Gastrocnemius medialis (tissue), 4 donors: ENCODE results near the gene CTU2. TPM values are rescaled to one million over a fixed set of nuclear protein-coding genes. Genes with fewer than 3 reads are reported as not detected.
A peak's percentile ranks its signal among the peaks of the same experiment; 100 is the strongest.

Source experiments
- ATAC-seq, 2 donors: fragments of 150-250 bp; one replicate each; pipeline ENCODE4 v1.9.1; 2016
- DNase-seq, 2 donors: peaks; one replicate each; pipeline ENCODE4 v3.0.0-alpha.2; 2019
- H3K27ac ChIP-seq, 4 donors: fragments of 200-600 bp; sonication (generic); 1 replicate in 1 of 4; 2 replicates in 3 of 4; pipeline ENCODE4 v1.5.1; 2016 to 2018; ENCODE audit warnings: mild to moderate bottlenecking in 2 of 4, moderate library complexity in 1 of 4
- H3K27me3 ChIP-seq, 3 donors: fragments of 200-600 bp; sonication (generic) in 2 of 3; 1 replicate in 1 of 3; 2 replicates in 2 of 3; pipeline versions ENCODE4 v1.5.1 to v1.6.0; 2016 to 2019; ENCODE audit warnings: mild to moderate bottlenecking in 1 of 3, moderate library complexity in 1 of 3
- H3K36me3 ChIP-seq, 2 donors: fragments of 200-600 bp; sonication (generic) in 1 of 2; one replicate each; pipeline ENCODE4 v1.5.1; 2017 to 2018
- H3K4me1 ChIP-seq, 2 donors: fragments of 200-600 bp; sonication (generic) in 1 of 2; one replicate each; pipeline ENCODE4 v1.5.1; 2016 to 2017; ENCODE audit warnings: mild to moderate bottlenecking in 2 of 2
- H3K4me3 ChIP-seq, 4 donors: fragments of 200-600 bp; sonication (generic) in 3 of 4; 1 replicate in 1 of 4; 2 replicates in 3 of 4; pipeline ENCODE4 v1.5.1; 2016 to 2019; ENCODE audit warnings: mild to moderate bottlenecking in 2 of 4
- H3K9me3 ChIP-seq, 3 donors: fragments of 200-600 bp; sonication (generic) in 2 of 3; 1 replicate in 1 of 3; 2 replicates in 2 of 3; pipeline ENCODE4 v1.5.1; 2016 to 2019
- POLR2A ChIP-seq, 2 donors: fragments of 450-650 bp; IDR thresholded peaks; one replicate each; pipeline ENCODE4 v1.6.1; 2017; ENCODE audit warnings: antibody characterized with exemption in 2 of 2, mild to moderate bottlenecking in 2 of 2, moderate library complexity in 2 of 2
- in situ Hi-C, 4 donors: fragments of 200-750 bp; cut with MboI; loops; one replicate each; pipeline versions ENCODE4 v1.15.0 to v1.8.0; 2017; ENCODE audit warnings: low sequenced_read_pairs in 4 of 4
- intact Hi-C: fragments of 100-400 bp; cut with DNase I; formaldehyde crosslinking; loops from one replicate; pipeline ENCODE4 v1.15.1; 2023; ENCODE audit warnings: low total_unique reads
- total RNA-seq, 4 donors: library from RNA; depleted of rRNA; stranded (reverse); fragments of >200 nt; gene quantifications; one replicate each; pipeline versions ENCODE4 v1.1.0 to v1.2.3, GENCODE V29; 2016
- TF ChIP-seq, protein P1 (sequence below), 5 experiments: fragments of 450-650 bp in 3 of 5; fragments of 200-600 bp in 2 of 5; sonication (generic) in 2 of 5; IDR thresholded peaks in 4 of 5; conservative IDR thresholded peaks in 1 of 5; 1 replicate in 4 of 5; 2 replicates in 1 of 5; pipeline ENCODE4 v1.5.1; 2016 to 2019; ENCODE audit warnings: antibody characterized with exemption in 5 of 5, mild to moderate bottlenecking in 3 of 5, moderate library complexity in 3 of 5

CTU2 gene
- total RNA-seq, 4 donors from 2014 or later: 11.1 to 17.7 (median 14.1) TPM

DNA sequence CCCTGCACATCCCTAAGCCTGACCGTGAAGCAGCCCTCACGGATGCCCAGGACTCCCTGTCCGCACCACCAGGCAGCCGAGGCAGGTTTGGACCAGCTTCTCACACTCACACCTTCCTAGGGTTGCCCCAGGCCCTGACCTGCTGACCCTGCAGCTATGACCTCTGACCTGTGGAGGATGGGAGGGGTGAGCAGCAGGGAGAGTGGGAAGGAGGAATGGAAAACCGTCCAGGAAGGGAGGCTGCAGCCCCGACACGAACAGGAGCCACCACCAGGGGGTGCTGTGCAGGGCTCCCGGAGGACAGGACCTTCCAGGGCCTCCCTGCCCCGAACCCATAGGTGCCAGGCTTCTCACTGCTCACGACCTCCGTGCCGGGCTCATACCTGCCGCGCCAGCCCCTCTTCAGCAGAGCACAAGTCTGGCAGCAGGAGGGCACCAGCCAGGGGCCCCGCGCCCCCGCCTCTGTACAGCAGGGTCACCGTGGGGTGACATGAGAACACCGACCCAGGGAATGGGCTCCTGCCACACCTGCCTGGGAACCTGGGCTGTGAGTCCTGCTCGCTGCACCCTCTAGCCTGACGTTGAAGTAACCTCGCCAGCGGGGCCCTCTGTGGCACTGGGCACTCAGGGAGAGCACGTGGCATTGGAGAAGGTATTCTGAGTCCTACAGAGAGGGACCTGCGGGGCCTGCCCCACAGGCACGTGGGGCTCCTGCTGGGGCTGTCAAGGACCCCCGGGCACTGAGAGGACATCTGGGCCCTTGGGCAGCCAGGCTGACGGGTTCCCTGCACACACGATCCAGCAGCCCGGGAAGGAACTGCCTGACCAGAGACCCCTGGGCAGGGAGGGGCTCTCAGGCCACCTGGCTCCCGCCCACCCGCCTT is 37.6 kb downstream of the CTU2 start:
- in situ Hi-C loops: loop anchor here in 2 of 4 donors (25.0 kb wide), 1 partner anchor 468 kb away; the partner anchor contains the start of genes SLC22A31 (in 2 of the 2) and ZNF778 (in 2 of the 2)
- H3K27me3 ChIP-seq: peaks cover 0 to 11% (median 0%) of the 10 kb centered on the region in 3 donors
- DNase-seq (peak; percentile 27 to 54), ATAC-seq (peak; percentile 58 to 69)
- intact Hi-C loops: loop anchor here (1.0 kb wide), 1 partner anchor 41 kb away; the partner anchor contains the start of gene PIEZO1
- TF ChIP-seq, protein P1, sequence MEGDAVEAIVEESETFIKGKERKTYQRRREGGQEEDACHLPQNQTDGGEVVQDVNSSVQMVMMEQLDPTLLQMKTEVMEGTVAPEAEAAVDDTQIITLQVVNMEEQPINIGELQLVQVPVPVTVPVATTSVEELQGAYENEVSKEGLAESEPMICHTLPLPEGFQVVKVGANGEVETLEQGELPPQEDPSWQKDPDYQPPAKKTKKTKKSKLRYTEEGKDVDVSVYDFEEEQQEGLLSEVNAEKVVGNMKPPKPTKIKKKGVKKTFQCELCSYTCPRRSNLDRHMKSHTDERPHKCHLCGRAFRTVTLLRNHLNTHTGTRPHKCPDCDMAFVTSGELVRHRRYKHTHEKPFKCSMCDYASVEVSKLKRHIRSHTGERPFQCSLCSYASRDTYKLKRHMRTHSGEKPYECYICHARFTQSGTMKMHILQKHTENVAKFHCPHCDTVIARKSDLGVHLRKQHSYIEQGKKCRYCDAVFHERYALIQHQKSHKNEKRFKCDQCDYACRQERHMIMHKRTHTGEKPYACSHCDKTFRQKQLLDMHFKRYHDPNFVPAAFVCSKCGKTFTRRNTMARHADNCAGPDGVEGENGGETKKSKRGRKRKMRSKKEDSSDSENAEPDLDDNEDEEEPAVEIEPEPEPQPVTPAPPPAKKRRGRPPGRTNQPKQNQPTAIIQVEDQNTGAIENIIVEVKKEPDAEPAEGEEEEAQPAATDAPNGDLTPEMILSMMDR (IDR thresholded peaks at IDR 0.05 in 4 of 5, conservative IDR thresholded peaks at IDR 0.05 in 1 of 5): peak; percentile 51 to 88 (median 86)
- TF ChIP-seq POLR2A (IDR thresholded peaks at IDR 0.05): no peak
- H3K4me3 ChIP-seq: no peak overlapping the region
- H3K9me3 ChIP-seq: no peaks in the 10 kb centered on the region
- no peak overlapping the region for H3K27ac ChIP-seq
- H3K36me3 ChIP-seq: no peaks in the 10 kb centered on the region
- H3K4me1 ChIP-seq: peaks cover 0 to 10% of the 10 kb centered on the region in 2 donors

DNA sequence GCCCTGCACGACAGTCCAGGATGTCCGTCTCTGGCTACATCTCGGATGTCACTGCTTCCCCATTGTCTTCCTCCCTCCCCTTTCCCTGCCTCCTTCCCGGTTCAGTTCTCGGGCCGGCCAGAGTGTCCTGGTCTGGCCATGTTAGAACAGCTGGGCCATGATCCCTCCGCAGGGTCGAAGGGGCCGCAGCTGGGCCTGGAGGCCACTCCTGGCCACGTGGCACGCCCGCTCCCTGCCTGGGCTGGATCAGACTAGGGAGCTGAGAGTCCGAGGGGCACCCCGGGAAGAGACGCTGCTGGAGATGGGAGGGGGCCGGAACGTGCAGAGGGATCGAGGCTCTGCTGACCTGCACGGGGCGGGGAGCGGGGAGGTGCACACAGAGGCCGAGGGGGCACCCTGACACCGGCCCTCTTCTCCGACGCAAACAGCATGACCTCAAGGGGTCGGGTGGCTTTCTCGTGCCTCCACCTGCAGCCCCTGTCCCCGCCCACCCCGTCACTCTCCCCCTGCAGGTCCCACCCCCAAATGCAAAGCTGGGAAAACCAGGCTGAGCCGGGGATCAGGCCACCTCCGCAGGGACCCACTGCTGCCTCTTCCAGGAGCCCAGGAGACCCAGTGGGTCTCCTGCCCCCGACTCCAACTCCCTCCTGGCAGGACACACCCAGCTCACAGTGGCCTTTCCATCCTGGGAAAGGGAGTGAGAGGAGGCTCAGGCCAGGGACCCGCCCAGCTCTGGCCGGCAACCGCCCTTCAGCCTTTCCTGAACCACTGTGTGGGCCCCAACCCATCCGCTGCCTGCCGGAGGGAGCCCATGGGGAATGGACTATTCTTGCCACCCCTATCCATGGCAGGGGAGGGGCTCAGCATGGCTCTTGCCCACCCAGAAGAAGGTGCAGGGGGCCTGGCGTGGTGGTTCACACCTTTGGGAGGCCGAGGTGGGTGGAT is 38.5 kb downstream of the CTU2 start:
- in situ Hi-C loops: loop anchor here in 2 of 4 donors (25.0 kb wide), 1 partner anchor 467 kb away; the partner anchor contains the start of genes SLC22A31 (in 2 of the 2) and ZNF778 (in 2 of the 2)
- DNase-seq: no peak
- H3K4me1 ChIP-seq: peaks cover 0 to 10% of the 10 kb centered on the region in 2 donors

DNA sequence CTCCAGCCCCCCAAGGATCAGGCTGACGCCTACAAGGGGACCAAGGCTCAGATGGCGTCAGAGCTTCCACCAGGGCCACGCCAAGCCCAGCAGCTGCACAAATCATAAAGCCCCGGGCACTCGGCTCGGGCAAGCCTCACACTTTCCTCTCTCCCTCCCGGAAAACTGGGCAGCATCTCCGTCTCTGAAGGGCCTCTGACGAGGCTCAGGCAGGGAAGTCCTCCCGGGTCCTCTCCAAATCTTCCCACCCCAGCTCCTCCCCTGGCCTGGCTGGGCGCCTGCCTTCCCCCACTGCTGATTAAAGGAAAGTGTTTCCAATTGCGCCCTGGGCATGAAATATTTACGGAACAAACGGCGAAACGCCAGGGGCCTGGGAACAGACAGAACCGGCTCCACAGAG is 40.2 kb downstream of the CTU2 start:
- H3K9me3 ChIP-seq: no peaks in the 10 kb centered on the region
- H3K4me1 ChIP-seq: peaks cover 0 to 10% of the 10 kb centered on the region in 2 donors
- no peak overlapping the region for H3K27ac ChIP-seq
- H3K4me3 ChIP-seq: no peak overlapping the region
- H3K27me3 ChIP-seq: peaks cover 0 to 11% (median 0%) of the 10 kb centered on the region in 3 donors
- DNase-seq (no peak), ATAC-seq (no peak)
- in situ Hi-C loops (loop anchor here in 2 of 4 donors (25.0 kb wide), 1 partner anchor 466 kb away; the partner anchor contains the start of genes SLC22A31 (in 2 of the 2) and ZNF778 (in 2 of the 2)), intact Hi-C loops (no loop called here)
- H3K36me3 ChIP-seq: no peaks in the 10 kb centered on the region
- TF ChIP-seq, protein P1 (IDR thresholded peaks at IDR 0.05 in 4 of 5, conservative IDR thresholded peaks at IDR 0.05 in 1 of 5): no peak
- no peak for TF ChIP-seq POLR2A (IDR thresholded peaks at IDR 0.05)

More for the DNA sequence above, 38.5 kb downstream of the CTU2 start:
- Histone ChIP-seq H3K36me3 (no peaks in the 10 kb centered on the region), H3K27ac (no peak overlapping the region), H3K27me3 (peaks cover 0 to 11% (median 0%) of the 10 kb centered on the region in 3 donors), H3K9me3 (no peaks in the 10 kb centered on the region), H3K4me3 (no peak overlapping the region)
- intact Hi-C loops: loop anchor here (1.0 kb wide), 1 partner anchor 40 kb away; the partner anchor contains the start of gene PIEZO1
- ATAC-seq: no peak
- TF ChIP-seq POLR2A (IDR thresholded peaks at IDR 0.05): no peak
- TF ChIP-seq, protein P1 (IDR thresholded peaks at IDR 0.05 in 4 of 5, conservative IDR thresholded peaks at IDR 0.05 in 1 of 5): no peak

DNA sequence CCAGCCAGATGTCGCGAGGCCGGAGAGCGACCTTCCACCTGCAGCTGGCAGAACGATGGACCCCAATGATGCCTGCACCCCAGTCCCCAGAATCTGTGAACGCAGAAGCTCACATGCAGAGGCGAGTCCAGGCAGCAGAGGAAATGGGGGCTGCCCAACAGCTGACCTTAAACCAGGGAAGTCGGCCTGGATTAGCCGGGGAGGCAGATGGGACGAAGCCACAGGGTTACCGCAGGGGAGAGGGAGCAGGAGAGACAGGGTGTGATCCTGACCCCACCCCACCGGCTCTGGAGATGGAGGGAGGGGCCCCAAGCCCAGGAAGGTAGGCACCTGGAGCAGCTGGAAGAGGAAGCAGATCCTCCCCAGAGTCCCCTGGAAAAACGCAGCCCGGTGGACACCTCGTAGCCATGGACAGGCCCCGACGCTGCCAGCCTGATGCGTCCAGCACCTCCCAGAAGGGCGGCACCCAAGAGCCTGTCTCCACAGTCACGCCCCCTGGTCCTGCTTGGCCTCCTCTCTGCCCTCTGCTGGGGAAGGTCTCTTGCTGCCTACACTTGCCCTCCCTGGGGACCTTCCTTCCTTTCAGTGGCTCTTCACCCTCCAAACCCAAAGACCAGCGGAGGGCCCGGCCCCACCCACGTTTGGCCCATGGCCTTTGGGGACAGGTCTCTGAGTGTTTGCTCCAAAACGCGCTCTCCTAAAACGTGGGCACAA is 41.4 kb downstream of the CTU2 start:
- in situ Hi-C loops: loop anchor here in 2 of 4 donors (25.0 kb wide), 1 partner anchor 465 kb away; the partner anchor contains the start of genes SLC22A31 (in 2 of the 2) and ZNF778 (in 2 of the 2)
- Histone ChIP-seq H3K4me3 (no peak overlapping the region), H3K9me3 (no peaks in the 10 kb centered on the region), H3K36me3 (no peaks in the 10 kb centered on the region), H3K27me3 (peaks cover 0 to 11% (median 0%) of the 10 kb centered on the region in 3 donors), H3K4me1 (peaks cover 0 to 10% of the 10 kb centered on the region in 2 donors), H3K27ac (no peak overlapping the region)
- DNase-seq (no peak), ATAC-seq (no peak)
- TF ChIP-seq, protein P1 (IDR thresholded peaks at IDR 0.05 in 4 of 5, conservative IDR thresholded peaks at IDR 0.05 in 1 of 5): peak in 1 of 5 experiments; percentile 16
- no peak for TF ChIP-seq POLR2A (IDR thresholded peaks at IDR 0.05)
- intact Hi-C loops: no loop called here
